ENCODE data around the gene DCLRE1B. TPM values are rescaled to one million over a fixed set of nuclear protein-coding genes. Genes with fewer than 3 reads are reported as not detected.

The DCLRE1B gene
- total and polyA plus RNA-seq, 9 of the 15 experiments (the other 6 are each of a cell fraction or from before 2014, with no cell fraction given) = 10.6 to 28.8 (median 17.2) TPM

GRCh38 chr1:113913887-113914664, 8.9 kb downstream of the DCLRE1B start (continued):
- TF ChIP-seq USF1 (CRISPR knock-in tag; IDR thresholded peaks at IDR 0.05) = no peak
- TF ChIP-seq DACH1 (IDR thresholded peaks at IDR 0.05; ENCODE audit: partially characterized antibody) = peak; percentile 79
- TF ChIP-seq PREB (CRISPR knock-in tag; IDR thresholded peaks at IDR 0.05) = no peak
- no peak for TF ChIP-seq HBP1 (CRISPR knock-in tag; IDR thresholded peaks at IDR 0.05)
- TF ChIP-seq ETV6 (IDR thresholded peaks at IDR 0.05; ENCODE audit: borderline replicate concordance in 1 of 2, low read depth in 2 of 2, low read length in 1 of 2) = 0 out of 4 replicates have a peak, but pooled peaks of 1 of the 2 experiments have one; percentile 68
- TF ChIP-seq ETV6 (CRISPR knock-in tag; IDR thresholded peaks at IDR 0.05; ENCODE audit: borderline replicate concordance) = no peak
- TF ChIP-seq ZNF274 (IDR thresholded peaks at IDR 0.05; ENCODE audit: borderline replicate concordance, low read depth, low read length) = peak; percentile 78
- peak; percentile 33 to 96; a peak in 2 of 4 replicates for TF ChIP-seq HDAC1 (IDR thresholded peaks at IDR 0.05)
- TF ChIP-seq ATF3 (IDR thresholded peaks at IDR 0.05) = peak; percentile 44; the same call in 1 of the 2 replicates
- TF ChIP-seq ATF3 (CRISPR knock-in tag; conservative IDR thresholded peaks at IDR 0.05) = peak; percentile 63; the same call in 1 of the 2 replicates
- no peak for TF ChIP-seq MTF1 (CRISPR knock-in tag; IDR thresholded peaks at IDR 0.05; ENCODE audit: borderline replicate concordance)
- peak; percentile 99 for TF ChIP-seq PML (IDR thresholded peaks at IDR 0.05; ENCODE audit: low read length)
- TF ChIP-seq VEZF1 (CRISPR knock-in tag; IDR thresholded peaks at IDR 0.05) = peak; percentile 78
- TF ChIP-seq ZNF584 (CRISPR knock-in tag; IDR thresholded peaks at IDR 0.05; ENCODE audit: low read depth) = no peak
- TF ChIP-seq SNAPC5 (CRISPR knock-in tag; IDR thresholded peaks at IDR 0.05) = no peak
- peak; percentile 26; the same call in 1 of the 2 replicates for TF ChIP-seq TRIM25 (IDR thresholded peaks at IDR 0.05; ENCODE audit: borderline replicate concordance)
- TF ChIP-seq FOXJ2 (tag; IDR thresholded peaks at IDR 0.05) = no peak; the same call in 1 of the 2 replicates
- peak; percentile 65; the same call in 1 of the 2 replicates for TF ChIP-seq MECOM (CRISPR knock-in tag; IDR thresholded peaks at IDR 0.05)
- no peak for TF ChIP-seq ZZZ3 (IDR thresholded peaks at IDR 0.05)

Data from K562 (cell line).